Vagina (tissue), 2 donors: ENCODE data around the gene FLYWCH2. TPM values are rescaled to one million over a fixed set of nuclear protein-coding genes. Genes with fewer than 3 reads are reported as not detected.

Experiments used
- DNase-seq, 2 donors: peaks; one replicate each; pipeline ENCODE4 v3.0.0-alpha.2; 2017; ENCODE audit errors: extremely low spot score in 2 of 2
- H3K27ac ChIP-seq: fragments of 200-600 bp; sonication (generic); one replicate; pipeline ENCODE4 v1.5.1; 2019
- H3K27me3 ChIP-seq: fragments of 200-600 bp; sonication (generic); one replicate; pipeline ENCODE4 v1.5.1; 2019
- H3K36me3 ChIP-seq, 2 donors: fragments of 200-600 bp; sonication (generic); one replicate each; pipeline ENCODE4 v1.5.1; 2017 to 2019
- H3K4me1 ChIP-seq: fragments of 200-600 bp; sonication (generic); one replicate; pipeline ENCODE4 v1.5.1; 2019
- H3K4me3 ChIP-seq, 2 donors: fragments of 200-600 bp; sonication (generic); 1 replicate in 1 of 2; 2 replicates in 1 of 2; pipeline ENCODE4 v1.5.1; 2016 to 2019
- H3K9me3 ChIP-seq: fragments of 200-600 bp; sonication (generic); one replicate; pipeline ENCODE4 v1.5.1; 2019
- POLR2A ChIP-seq, 2 donors: fragments of 450-650 bp; IDR thresholded peaks; one replicate each; pipeline ENCODE4 v1.6.1; 2017; ENCODE audit warnings: antibody characterized with exemption in 2 of 2, mild to moderate bottlenecking in 2 of 2, moderate library complexity in 2 of 2
- POLR2AphosphoS5 ChIP-seq, 2 donors: sonication (generic); formaldehyde crosslinking; IDR thresholded peaks; one replicate each; pipeline ENCODE4 v1.9.0; 2017; ENCODE audit warnings: antibody characterized with exemption in 2 of 2, mild to moderate bottlenecking in 2 of 2, low read depth in 1 of 2; ENCODE audit not compliant: insufficient read depth in 1 of 2
- intact Hi-C: fragments of 100-400 bp; cut with DNase I; formaldehyde crosslinking; loops from one replicate; pipeline ENCODE4 v1.15.1; 2023
- total RNA-seq: library from RNA; depleted of rRNA; stranded (reverse); fragments of >200 nt; gene quantifications from one replicate; pipeline ENCODE4 v1.2.3, GENCODE V29; 2016
- TF ChIP-seq, protein P1 (sequence below), 3 experiments: fragments of 450-650 bp in 2 of 3; fragments of 200-600 bp in 1 of 3; sonication (generic) in 1 of 3; IDR thresholded peaks; one replicate each; pipeline ENCODE4 v1.5.1; 2017 to 2019; ENCODE audit warnings: antibody characterized with exemption in 3 of 3, mild to moderate bottlenecking in 2 of 3, moderate library complexity in 2 of 3

The FLYWCH2 gene
- total RNA-seq, 1 donor from 2014 or later: 65.1 TPM

DNA sequence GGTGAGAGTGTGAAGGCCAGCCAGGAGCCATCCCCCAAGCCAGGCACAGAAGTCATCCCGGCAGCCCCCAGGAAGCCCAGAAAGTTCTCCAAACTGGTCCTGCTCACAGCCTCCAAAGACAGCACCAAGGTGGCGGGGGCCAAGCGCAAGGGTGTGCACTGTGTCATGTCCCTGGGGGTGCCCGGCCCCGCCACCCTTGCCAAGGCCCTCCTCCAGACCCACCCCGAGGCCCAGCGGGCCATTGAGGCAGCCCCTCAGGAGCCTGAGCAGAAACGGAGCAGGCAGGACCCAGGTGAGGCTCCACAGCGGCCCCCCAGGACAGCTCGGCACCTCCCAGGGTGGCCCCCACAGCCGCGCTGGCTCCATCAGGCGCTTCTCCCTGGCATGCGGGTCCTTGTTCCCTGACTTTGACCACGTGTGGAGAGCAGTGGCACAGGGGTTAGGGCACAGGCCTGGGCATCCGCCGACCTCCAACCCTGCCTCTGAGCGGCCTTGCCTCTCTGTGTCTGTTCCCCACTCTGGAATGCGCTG lies 13.5 kb downstream of the FLYWCH2 start:
- Histone ChIP-seq H3K27me3 (no peaks in the 10 kb centered on the region), H3K9me3 (no peaks in the 10 kb centered on the region), H3K27ac (no peak overlapping the region), H3K36me3 (no peaks in the 10 kb centered on the region), H3K4me3 (no peak overlapping the region), H3K4me1 (no peaks in the 10 kb centered on the region)
- intact Hi-C loops: no loop called here
- TF ChIP-seq POLR2A (IDR thresholded peaks at IDR 0.05) (no peak), POLR2AphosphoS5 (IDR thresholded peaks at IDR 0.05; ENCODE audit: insufficient read depth in 1 of 2, low read depth in 1 of 2) (no peak)
- TF ChIP-seq, protein P1, sequence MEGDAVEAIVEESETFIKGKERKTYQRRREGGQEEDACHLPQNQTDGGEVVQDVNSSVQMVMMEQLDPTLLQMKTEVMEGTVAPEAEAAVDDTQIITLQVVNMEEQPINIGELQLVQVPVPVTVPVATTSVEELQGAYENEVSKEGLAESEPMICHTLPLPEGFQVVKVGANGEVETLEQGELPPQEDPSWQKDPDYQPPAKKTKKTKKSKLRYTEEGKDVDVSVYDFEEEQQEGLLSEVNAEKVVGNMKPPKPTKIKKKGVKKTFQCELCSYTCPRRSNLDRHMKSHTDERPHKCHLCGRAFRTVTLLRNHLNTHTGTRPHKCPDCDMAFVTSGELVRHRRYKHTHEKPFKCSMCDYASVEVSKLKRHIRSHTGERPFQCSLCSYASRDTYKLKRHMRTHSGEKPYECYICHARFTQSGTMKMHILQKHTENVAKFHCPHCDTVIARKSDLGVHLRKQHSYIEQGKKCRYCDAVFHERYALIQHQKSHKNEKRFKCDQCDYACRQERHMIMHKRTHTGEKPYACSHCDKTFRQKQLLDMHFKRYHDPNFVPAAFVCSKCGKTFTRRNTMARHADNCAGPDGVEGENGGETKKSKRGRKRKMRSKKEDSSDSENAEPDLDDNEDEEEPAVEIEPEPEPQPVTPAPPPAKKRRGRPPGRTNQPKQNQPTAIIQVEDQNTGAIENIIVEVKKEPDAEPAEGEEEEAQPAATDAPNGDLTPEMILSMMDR (IDR thresholded peaks at IDR 0.05): no peak
- no peak for DNase-seq

DNA sequence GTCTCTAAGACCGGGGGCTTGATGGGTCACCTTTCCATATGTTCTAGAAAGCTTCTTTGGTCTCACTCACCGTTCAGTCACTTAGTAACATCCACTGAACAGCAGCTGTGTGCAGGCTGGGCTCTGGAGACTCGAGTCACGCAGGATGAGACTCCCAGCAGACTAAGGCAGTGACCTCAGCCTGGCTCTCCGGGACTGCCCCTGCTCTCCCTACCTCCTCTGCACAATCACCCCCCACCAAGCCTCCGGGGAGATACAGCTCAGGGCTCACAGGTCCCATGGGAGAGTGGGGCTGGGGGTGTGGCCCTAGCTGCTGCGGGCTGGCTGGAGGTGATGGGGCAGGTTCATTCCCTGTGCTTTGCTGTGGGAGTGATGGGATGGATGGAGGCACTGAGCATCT lies 14.1 kb downstream of the FLYWCH2 start:
- intact Hi-C loops: no loop called here
- H3K36me3 ChIP-seq: no peaks in the 10 kb centered on the region
- DNase-seq: no peak

DNA sequence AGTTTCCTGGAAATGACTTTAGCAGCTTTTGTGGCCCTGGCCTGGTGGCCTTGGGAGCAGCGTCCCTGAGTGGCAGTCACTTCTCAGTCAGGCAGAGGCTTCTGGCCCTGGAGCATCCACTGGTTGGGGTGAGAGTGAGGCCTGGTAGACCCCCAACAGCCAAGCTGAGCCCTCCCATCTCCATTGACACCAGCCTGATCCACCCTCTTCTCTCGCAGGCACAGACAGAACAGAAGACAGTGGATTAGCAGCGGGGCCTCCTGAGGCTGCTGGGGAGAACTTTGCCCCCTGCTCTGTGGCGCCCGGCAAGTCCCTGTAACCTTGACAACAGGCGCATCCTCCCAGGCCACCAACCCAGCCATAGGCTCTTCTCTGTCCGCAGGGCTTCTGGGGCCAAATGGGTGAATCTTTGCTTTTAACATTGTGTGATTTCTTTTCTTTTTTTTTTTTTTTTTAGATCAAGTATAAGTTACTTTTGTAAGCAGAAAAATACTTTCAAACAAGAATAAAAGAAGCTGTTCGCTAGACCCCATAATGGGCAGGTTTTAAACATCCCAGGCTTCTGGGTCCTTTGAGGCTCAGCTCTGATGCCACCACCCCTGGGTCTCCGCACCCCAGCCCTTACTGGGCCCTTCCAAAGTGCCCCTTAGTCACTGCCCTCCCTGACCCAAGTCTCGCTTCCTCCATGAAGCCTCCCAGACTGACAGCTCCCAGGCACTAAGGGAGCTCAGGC lies 16.0 kb downstream of the FLYWCH2 start:
- no peaks in the 10 kb centered on the region for H3K36me3 ChIP-seq
- H3K4me1 ChIP-seq: peaks cover 6% of the 10 kb centered on the region
- TF ChIP-seq, protein P1 (IDR thresholded peaks at IDR 0.05): no peak
- TF ChIP-seq POLR2AphosphoS5 (IDR thresholded peaks at IDR 0.05; ENCODE audit: insufficient read depth in 1 of 2, low read depth in 1 of 2): no peak
- no peak for TF ChIP-seq POLR2A (IDR thresholded peaks at IDR 0.05)
- no peak for DNase-seq
- intact Hi-C loops: no loop called here
- H3K9me3 ChIP-seq: no peaks in the 10 kb centered on the region
- no peak overlapping the region for H3K4me3 ChIP-seq
- H3K27ac ChIP-seq: no peak overlapping the region
- no peaks in the 10 kb centered on the region for H3K27me3 ChIP-seq

More for the DNA sequence above, 14.1 kb downstream of the FLYWCH2 start:
- TF ChIP-seq, protein P1 (IDR thresholded peaks at IDR 0.05): no peak
- TF ChIP-seq POLR2A (IDR thresholded peaks at IDR 0.05): no peak
- no peak for TF ChIP-seq POLR2AphosphoS5 (IDR thresholded peaks at IDR 0.05; ENCODE audit: insufficient read depth in 1 of 2, low read depth in 1 of 2)
- H3K27ac ChIP-seq: no peak overlapping the region
- no peaks in the 10 kb centered on the region for H3K27me3 ChIP-seq
- H3K4me3 ChIP-seq: no peak overlapping the region
- H3K4me1 ChIP-seq: no peaks in the 10 kb centered on the region
- H3K9me3 ChIP-seq: no peaks in the 10 kb centered on the region

DNA sequence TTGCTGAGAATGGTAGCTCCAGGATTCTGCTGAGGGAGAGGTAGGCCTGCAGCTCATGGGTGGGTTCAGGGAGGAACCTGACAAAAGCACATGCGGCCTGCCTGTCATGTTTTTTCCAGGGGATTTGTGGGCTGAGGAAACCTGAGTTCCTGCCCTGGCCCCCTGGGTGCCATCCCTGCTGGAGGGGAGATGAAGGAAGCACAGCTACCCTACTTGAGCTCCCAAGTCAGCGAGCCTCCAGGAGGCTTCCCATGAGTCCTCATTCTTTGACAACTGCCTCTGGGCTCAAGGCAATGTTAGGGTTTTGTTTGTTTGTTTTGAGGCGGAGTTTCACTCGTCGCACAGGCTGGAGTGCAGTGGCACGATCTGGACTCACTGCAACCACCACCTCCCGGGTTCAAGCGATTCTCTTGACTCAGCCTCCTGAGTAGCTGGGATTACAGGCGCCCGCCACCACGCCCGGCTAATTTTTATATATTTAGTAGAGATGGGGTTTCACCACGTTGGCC lies 16.6 kb downstream of the FLYWCH2 start:
- Histone ChIP-seq H3K27me3 (no peaks in the 10 kb centered on the region), H3K4me3 (no peak overlapping the region), H3K36me3 (no peaks in the 10 kb centered on the region), H3K9me3 (no peaks in the 10 kb centered on the region), H3K27ac (no peak overlapping the region), H3K4me1 (peaks cover 8% of the 10 kb centered on the region)
- TF ChIP-seq POLR2AphosphoS5 (IDR thresholded peaks at IDR 0.05; ENCODE audit: insufficient read depth in 1 of 2, low read depth in 1 of 2) (no peak), POLR2A (IDR thresholded peaks at IDR 0.05) (no peak)
- TF ChIP-seq, protein P1 (IDR thresholded peaks at IDR 0.05): no peak
- intact Hi-C loops: no loop called here
- DNase-seq: no peak

DNA sequence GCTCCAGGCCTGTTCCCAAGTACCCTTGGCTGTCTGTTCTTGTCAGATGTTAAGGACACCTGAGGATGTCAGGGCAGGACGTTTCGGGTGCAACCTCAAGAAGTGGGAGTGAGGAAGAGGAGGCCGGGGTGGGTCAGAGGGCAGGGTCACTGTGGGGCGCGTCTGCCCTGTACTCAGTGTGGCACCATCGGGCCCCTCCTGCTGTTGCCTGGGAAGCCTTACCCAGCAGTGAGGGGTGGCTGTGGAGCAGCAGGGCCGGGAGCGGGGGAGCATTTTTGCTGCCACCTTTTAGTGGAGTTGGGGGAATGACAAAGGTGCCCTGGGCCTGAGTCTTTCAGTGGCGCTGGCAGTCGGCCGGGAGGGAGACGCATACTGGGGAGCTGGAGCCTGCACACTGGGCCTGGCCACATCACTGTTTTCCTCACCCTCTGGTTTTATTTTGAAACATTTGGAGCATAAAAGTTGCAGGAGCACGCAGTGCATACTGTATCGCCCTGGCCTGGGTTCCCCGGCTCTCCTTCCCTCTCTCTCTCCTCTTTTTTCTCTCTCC lies 17.6 kb downstream of the FLYWCH2 start:
- H3K27me3 ChIP-seq: no peaks in the 10 kb centered on the region
- intact Hi-C loops: no loop called here
- no peak for DNase-seq
- no peak overlapping the region for H3K27ac ChIP-seq
- no peaks in the 10 kb centered on the region for H3K9me3 ChIP-seq
- TF ChIP-seq POLR2AphosphoS5 (IDR thresholded peaks at IDR 0.05; ENCODE audit: insufficient read depth in 1 of 2, low read depth in 1 of 2) (no peak), POLR2A (IDR thresholded peaks at IDR 0.05) (no peak)
- TF ChIP-seq, protein P1 (IDR thresholded peaks at IDR 0.05): no peak
- no peak overlapping the region for H3K4me3 ChIP-seq
- H3K36me3 ChIP-seq: no peaks in the 10 kb centered on the region
- peaks cover 8% of the 10 kb centered on the region for H3K4me1 ChIP-seq
